GM13976 (cell line): ENCODE data around the gene EIF4G3.

ENCODE experiments used
- DNase-seq: peaks from one replicate; pipeline ENCODE4 v3.0.0; 2012; ENCODE audit warnings: low spot score
- CTCF ChIP-seq: IDR thresholded peaks from 2 replicates; pipeline ENCODE4 v1.5.1; 2012; ENCODE audit warnings: borderline replicate concordance, mild to moderate bottlenecking; ENCODE audit not compliant: insufficient read depth; ENCODE audit errors: extremely low read depth, missing control alignments, control extremely low read depth
- in situ Hi-C: fragments of 300-500 bp; cut with MboI; formaldehyde crosslinking; loops from one replicate; pipeline ENCODE4 v1.12.0; 2022; ENCODE audit warnings: low sequenced_read_pairs, mixed read lengths, inconsistent platforms; ENCODE audit not compliant: unreplicated experiment

The EIF4G3 gene

GRCh38 chr1:20999525-21000244 lies 177.0 kb downstream of the EIF4G3 start:
- in situ Hi-C loops = loop anchor here (25.0 kb wide), 1 partner anchor 188 kb away; the partner anchor contains the start of gene EIF4G3
- DNase-seq = no peak

GRCh38 chr1:20998826-20999225 lies 177.9 kb downstream of the EIF4G3 start:
- no peak for DNase-seq
- in situ Hi-C loops = loop anchor here (25.0 kb wide), 1 partner anchor 188 kb away; the partner anchor contains the start of gene EIF4G3
- TF ChIP-seq CTCF = no peak

More at GRCh38 chr1:20999525-21000244, 177.0 kb downstream of the EIF4G3 start:
- no peak for TF ChIP-seq CTCF

GRCh38 chr1:20997602-20998224 lies 179.0 kb downstream of the EIF4G3 start:
- DNase-seq = no peak
- in situ Hi-C loops = loop anchor here (25.0 kb wide), 1 partner anchor 190 kb away; the partner anchor contains the start of gene EIF4G3
- TF ChIP-seq CTCF = no peak

- no peak for DNase-seq
- no peak for TF ChIP-seq CTCF
- in situ Hi-C loops = loop anchor here (25.0 kb wide), 1 partner anchor 191 kb away; the partner anchor contains the start of gene EIF4G3
These were observed 180.1 kb downstream of the EIF4G3 start for GRCh38 chr1:20996554-20996953.

- no peak for TF ChIP-seq CTCF
- in situ Hi-C loops = loop anchor here (25.0 kb wide), 1 partner anchor 193 kb away; the partner anchor contains the start of gene EIF4G3
- no peak for DNase-seq
These were observed 182.8 kb downstream of the EIF4G3 start for GRCh38 chr1:20993716-20994575.
